WTC11 (cell line): ENCODE results near the gene SLC1A6. TPM values are rescaled to one million over a fixed set of nuclear protein-coding genes. Genes with fewer than 3 reads are reported as not detected.

ENCODE experiments used
- ATAC-seq: fragments of 200-7000 bp; cut with Tn5 transposase; 2 replicates; pipeline ENCODE4 v1.10.0; 2021; ENCODE audit warnings: mild to moderate bottlenecking, moderate library complexity
- CTCF ChIA-PET: fragments of 300-600 bp; sonication (Branson Sonifier 250); formaldehyde crosslinking; loops from one replicate; lab custom pipeline; 2021; ENCODE audit warnings: antibody characterized with exemption; lab: Charles Lee
- POLR2A ChIA-PET: fragments of 350-600 bp; sonication (Branson Sonifier 250); formaldehyde crosslinking; loops from one replicate; lab custom pipeline; 2021; ENCODE audit warnings: antibody characterized with exemption; lab: Charles Lee
- DNase-seq: peaks from one replicate; pipeline ENCODE4 v3.0.0; 2021; ENCODE audit warnings: low spot score
- H3K27ac Mint-ChIP-seq: 2 replicates; pipeline ENCODE4 v1.8.0; 2021; ENCODE audit warnings: mixed read lengths
- H3K27me3 Mint-ChIP-seq: 2 replicates; pipeline ENCODE4 v1.8.0; 2021; ENCODE audit warnings: low read depth, mild to moderate bottlenecking, moderate library complexity, mixed read lengths
- H3K36me3 Mint-ChIP-seq: 2 replicates; pipeline ENCODE4 v1.8.0; 2021; ENCODE audit warnings: mixed read lengths
- H3K4me1 Mint-ChIP-seq: 2 replicates; pipeline ENCODE4 v1.8.0; 2022; ENCODE audit warnings: mixed read lengths
- H3K4me3 Mint-ChIP-seq: 2 replicates; pipeline ENCODE4 v1.8.0; 2021; ENCODE audit warnings: mild to moderate bottlenecking, moderate library complexity, mixed read lengths
- H3K9me3 Mint-ChIP-seq: 2 replicates; pipeline ENCODE4 v1.8.0; 2021; ENCODE audit warnings: mixed read lengths
- ATF1 ChIP-seq: sonication (generic); formaldehyde crosslinking; IDR thresholded peaks from 2 replicates; pipeline ENCODE4 v1.8.1; 2023; ENCODE audit warnings: mild to moderate bottlenecking, moderate library complexity, missing genetic modification reagents
- ATF3 ChIP-seq: sonication (generic); formaldehyde crosslinking; conservative IDR thresholded peaks from 2 replicates; pipeline ENCODE4 v1.8.1; 2022; ENCODE audit warnings: mild to moderate bottlenecking, missing genetic modification reagents
- CREM ChIP-seq: sonication (generic); formaldehyde crosslinking; IDR thresholded peaks from 2 replicates; pipeline ENCODE4 v1.8.1; 2022; ENCODE audit warnings: mild to moderate bottlenecking, missing genetic modification reagents, moderate library complexity
- HMGA2 ChIP-seq: fragments of 250-450 bp; sonication (Bioruptor Pico); IDR thresholded peaks from 2 replicates; pipeline ENCODE4 v1.4.0; 2021; ENCODE audit warnings: mild to moderate bottlenecking, moderate library complexity
- HMGXB4 ChIP-seq: sonication (generic); formaldehyde crosslinking; IDR thresholded peaks from 2 replicates; pipeline ENCODE4 v1.8.1; 2023; ENCODE audit warnings: mild to moderate bottlenecking, moderate library complexity, missing genetic modification reagents
- IRF1 ChIP-seq: sonication (generic); formaldehyde crosslinking; IDR thresholded peaks from 2 replicates; pipeline ENCODE4 v1.8.0; 2023; ENCODE audit warnings: missing genetic modification reagents
- MLX ChIP-seq: sonication (generic); formaldehyde crosslinking; IDR thresholded peaks from 2 replicates; pipeline ENCODE4 v1.8.1; 2023; ENCODE audit warnings: mild to moderate bottlenecking, missing genetic modification reagents, moderate library complexity
- RELA ChIP-seq: sonication (generic); formaldehyde crosslinking; IDR thresholded peaks from 2 replicates; pipeline ENCODE4 v1.8.1; 2022; ENCODE audit warnings: missing genetic modification reagents, mild to moderate bottlenecking, borderline replicate concordance
- SP1 ChIP-seq: sonication (generic); formaldehyde crosslinking; conservative IDR thresholded peaks from 2 replicates; pipeline ENCODE4 v1.8.1; 2022; ENCODE audit warnings: missing genetic modification reagents
- TCF7 ChIP-seq: sonication (generic); formaldehyde crosslinking; IDR thresholded peaks from 2 replicates; pipeline ENCODE4 v1.8.0; 2022; ENCODE audit warnings: mild to moderate bottlenecking, low read depth, missing genetic modification reagents, moderate library complexity
- TP53 ChIP-seq: sonication (generic); formaldehyde crosslinking; IDR thresholded peaks from 2 replicates; pipeline ENCODE4 v1.8.1; 2023; ENCODE audit warnings: mild to moderate bottlenecking, missing genetic modification reagents
- ZBTB21 ChIP-seq: sonication (generic); formaldehyde crosslinking; IDR thresholded peaks from 2 replicates; pipeline ENCODE4 v1.8.1; 2023; ENCODE audit warnings: mild to moderate bottlenecking, missing genetic modification reagents, borderline replicate concordance
- ZNF121 ChIP-seq: sonication (generic); formaldehyde crosslinking; IDR thresholded peaks from 2 replicates; pipeline ENCODE4 v1.8.0; 2023; ENCODE audit warnings: missing genetic modification reagents
- ZNF317 ChIP-seq: sonication (generic); formaldehyde crosslinking; IDR thresholded peaks from 2 replicates; pipeline ENCODE4 v1.8.1; 2023; ENCODE audit warnings: low read depth, mild to moderate bottlenecking, moderate library complexity, missing genetic modification reagents, borderline replicate concordance
- ZNF416 ChIP-seq: fragments of 250-450 bp; sonication (Bioruptor Pico); IDR thresholded peaks from 2 replicates; pipeline ENCODE4 v1.9.0; 2021; ENCODE audit warnings: mild to moderate bottlenecking, inconsistent platforms
- ZNF532 ChIP-seq: fragments of 250-450 bp; sonication (Bioruptor Pico); IDR thresholded peaks from 2 replicates; pipeline ENCODE4 v1.9.0; 2021; ENCODE audit warnings: mild to moderate bottlenecking, borderline replicate concordance
- ZNF671 ChIP-seq: fragments of 250-450 bp; sonication (Bioruptor Pico); IDR thresholded peaks from 2 replicates; pipeline ENCODE4 v1.8.0; 2021; ENCODE audit warnings: mild to moderate bottlenecking
- total RNA-seq: library from RNA; stranded (reverse); gene quantifications from 3 replicates; pipeline ENCODE4 v1.2.3, GENCODE V29; 2021

The SLC1A6 gene
- total RNA-seq, 1 experiment from 2014 or later: 12.0 TPM

- TF ChIP-seq ATF3 (CRISPR knock-in tag) (no peak), ZBTB21 (CRISPR knock-in tag) (no peak), RELA (CRISPR knock-in tag) (no peak), ZNF317 (CRISPR knock-in tag) (no peak), TCF7 (CRISPR knock-in tag) (no peak), ZNF121 (CRISPR knock-in tag) (no peak), MLX (CRISPR knock-in tag) (no peak), HMGXB4 (CRISPR knock-in tag) (no peak), ZNF532 (no peak), SP1 (CRISPR knock-in tag) (no peak), IRF1 (no peak), ZNF416 (CRISPR knock-in tag) (no peak), ZNF671 (no peak)
Measured at GRCh38 chr19:14992780-14993179, 13.1 kb upstream of the SLC1A6 start (continued).

- TF ChIP-seq ATF1 (CRISPR knock-in tag) (no peak), TCF7 (CRISPR knock-in tag) (no peak), TP53 (no peak), MLX (CRISPR knock-in tag) (no peak), HMGA2 (CRISPR knock-in tag) (no peak), CREM (CRISPR knock-in tag) (no peak)
- TF ChIP-seq, all 79 proteins: peak for 0
- Mint-ChIP-seq H3K4me1 (peaks cover 2% of the 10 kb centered on the region; the same call in 1 of the 2 replicates), H3K4me3 (no peak overlapping the region), H3K36me3 (no peaks in the 10 kb centered on the region), H3K27ac (no peak overlapping the region), H3K27me3 (peaks cover 20% of the 10 kb centered on the region), H3K9me3 (peaks cover 3% of the 10 kb centered on the region; the same call in 1 of the 2 replicates)
- POLR2A ChIA-PET: no interaction called here
- CTCF ChIA-PET: interaction anchor here (0.8 kb wide), 1 partner anchor 579 kb away, joined by 4 read pairs; no protein-coding TSS in a partner anchor
- no peak for ATAC-seq
- no peak for DNase-seq
Measured at GRCh38 chr19:14985133-14985532, 5.5 kb upstream of the SLC1A6 start.
